GM12801 (cell line): ENCODE results near the gene TAF1C.

Source experiments
- TF ChIP-seq, protein P1 (sequence below): IDR thresholded peaks from one replicate; pipeline ENCODE4 v1.5.1; 2011; ENCODE audit warnings: control low read depth; ENCODE audit not compliant: insufficient read length; ENCODE audit errors: extremely low read depth

Gene TAF1C, protein sequence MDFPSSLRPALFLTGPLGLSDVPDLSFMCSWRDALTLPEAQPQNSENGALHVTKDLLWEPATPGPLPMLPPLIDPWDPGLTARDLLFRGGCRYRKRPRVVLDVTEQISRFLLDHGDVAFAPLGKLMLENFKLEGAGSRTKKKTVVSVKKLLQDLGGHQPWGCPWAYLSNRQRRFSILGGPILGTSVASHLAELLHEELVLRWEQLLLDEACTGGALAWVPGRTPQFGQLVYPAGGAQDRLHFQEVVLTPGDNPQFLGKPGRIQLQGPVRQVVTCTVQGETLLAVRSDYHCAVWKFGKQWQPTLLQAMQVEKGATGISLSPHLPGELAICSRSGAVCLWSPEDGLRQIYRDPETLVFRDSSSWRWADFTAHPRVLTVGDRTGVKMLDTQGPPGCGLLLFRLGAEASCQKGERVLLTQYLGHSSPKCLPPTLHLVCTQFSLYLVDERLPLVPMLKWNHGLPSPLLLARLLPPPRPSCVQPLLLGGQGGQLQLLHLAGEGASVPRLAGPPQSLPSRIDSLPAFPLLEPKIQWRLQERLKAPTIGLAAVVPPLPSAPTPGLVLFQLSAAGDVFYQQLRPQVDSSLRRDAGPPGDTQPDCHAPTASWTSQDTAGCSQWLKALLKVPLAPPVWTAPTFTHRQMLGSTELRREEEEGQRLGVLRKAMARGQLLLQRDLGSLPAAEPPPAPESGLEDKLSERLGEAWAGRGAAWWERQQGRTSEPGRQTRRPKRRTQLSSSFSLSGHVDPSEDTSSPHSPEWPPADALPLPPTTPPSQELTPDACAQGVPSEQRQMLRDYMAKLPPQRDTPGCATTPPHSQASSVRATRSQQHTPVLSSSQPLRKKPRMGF

DNA sequence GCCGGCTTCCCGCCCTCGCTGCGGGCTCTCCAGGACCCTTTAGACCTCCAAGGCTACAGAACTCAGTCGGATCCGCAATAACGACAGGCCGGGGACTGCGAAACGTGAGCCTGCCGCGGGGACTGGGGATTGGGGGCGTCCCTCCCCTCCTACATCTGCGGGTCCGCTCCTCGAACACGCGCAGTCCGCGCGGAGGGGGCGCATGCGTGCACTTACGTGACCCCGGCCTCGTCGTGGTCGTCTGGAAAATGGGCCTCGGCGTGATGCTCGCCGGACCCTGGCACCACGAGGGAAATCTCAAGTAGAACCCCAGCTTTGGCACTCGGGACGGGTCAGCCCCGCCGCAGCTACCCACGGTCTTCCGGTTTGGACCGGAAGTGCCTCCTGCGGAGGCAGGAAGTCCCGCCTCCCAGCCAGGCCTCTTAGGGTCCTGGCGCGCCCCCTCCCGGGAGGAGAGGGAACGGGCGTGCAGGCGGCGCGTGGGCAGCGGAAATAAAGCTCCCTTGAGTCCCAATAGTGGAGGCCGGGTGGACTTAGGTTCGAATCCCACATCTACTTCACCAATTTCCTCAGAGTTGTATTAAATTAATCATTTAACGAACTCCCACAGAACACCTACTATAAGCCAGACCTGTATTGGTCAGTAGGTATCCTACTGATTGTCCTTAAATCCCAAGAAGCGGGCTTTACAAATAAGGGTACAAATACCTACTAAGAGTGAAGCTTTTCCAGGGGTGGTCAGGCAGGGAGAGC is at the start of gene TAF1C:
TAF1C (minus strand) TSS at position 373 of the 753 bp plus-strand sequence. CDS start 2,069 bp downstream, outside the sequence.
- TF ChIP-seq, protein P1, sequence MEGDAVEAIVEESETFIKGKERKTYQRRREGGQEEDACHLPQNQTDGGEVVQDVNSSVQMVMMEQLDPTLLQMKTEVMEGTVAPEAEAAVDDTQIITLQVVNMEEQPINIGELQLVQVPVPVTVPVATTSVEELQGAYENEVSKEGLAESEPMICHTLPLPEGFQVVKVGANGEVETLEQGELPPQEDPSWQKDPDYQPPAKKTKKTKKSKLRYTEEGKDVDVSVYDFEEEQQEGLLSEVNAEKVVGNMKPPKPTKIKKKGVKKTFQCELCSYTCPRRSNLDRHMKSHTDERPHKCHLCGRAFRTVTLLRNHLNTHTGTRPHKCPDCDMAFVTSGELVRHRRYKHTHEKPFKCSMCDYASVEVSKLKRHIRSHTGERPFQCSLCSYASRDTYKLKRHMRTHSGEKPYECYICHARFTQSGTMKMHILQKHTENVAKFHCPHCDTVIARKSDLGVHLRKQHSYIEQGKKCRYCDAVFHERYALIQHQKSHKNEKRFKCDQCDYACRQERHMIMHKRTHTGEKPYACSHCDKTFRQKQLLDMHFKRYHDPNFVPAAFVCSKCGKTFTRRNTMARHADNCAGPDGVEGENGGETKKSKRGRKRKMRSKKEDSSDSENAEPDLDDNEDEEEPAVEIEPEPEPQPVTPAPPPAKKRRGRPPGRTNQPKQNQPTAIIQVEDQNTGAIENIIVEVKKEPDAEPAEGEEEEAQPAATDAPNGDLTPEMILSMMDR = no peak

DNA sequence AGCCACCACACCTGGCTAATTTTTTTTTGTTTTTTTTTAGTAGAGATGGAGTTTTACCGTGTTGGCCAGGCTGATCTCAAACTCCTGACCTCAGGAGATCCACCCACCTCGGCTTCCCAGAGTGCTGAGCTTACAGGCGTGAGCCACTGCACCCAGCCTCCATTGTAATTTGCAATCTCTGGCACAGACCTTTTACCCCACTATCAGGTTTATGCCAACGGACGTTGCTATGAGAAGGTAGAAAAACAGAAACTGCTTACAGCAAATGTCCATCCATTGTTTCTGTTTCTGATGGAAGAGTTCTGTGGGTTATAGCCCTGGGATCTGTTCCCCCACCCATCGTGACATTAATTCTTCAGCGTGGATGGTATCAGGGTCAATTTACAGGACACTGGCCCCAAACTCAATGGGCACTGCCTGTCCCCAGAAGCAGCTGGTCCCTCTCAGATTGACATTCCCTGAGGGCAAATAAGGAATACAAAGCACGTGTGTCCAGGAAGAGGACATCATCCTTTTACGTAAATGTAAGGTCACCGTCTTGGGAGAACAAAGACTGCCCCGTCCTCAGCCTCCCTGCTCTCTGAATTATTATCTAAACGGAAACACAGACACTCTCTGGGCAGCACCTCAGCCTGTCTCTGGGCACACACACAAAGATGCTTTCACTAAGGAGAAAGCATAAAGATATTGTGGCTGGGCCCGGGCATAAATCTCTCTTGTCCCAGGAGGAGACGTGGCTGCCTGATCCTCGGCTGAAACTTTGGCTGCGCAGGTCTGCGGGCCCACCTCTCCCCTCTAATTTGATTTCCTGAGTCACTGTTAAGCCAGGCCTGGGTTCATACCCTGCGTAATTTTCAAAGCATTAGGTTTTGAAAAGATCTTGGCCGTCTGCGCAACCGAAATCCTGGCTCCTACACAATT is 47.7 kb upstream of the TAF1C start:
- TF ChIP-seq, protein P1 = no peak

DNA sequence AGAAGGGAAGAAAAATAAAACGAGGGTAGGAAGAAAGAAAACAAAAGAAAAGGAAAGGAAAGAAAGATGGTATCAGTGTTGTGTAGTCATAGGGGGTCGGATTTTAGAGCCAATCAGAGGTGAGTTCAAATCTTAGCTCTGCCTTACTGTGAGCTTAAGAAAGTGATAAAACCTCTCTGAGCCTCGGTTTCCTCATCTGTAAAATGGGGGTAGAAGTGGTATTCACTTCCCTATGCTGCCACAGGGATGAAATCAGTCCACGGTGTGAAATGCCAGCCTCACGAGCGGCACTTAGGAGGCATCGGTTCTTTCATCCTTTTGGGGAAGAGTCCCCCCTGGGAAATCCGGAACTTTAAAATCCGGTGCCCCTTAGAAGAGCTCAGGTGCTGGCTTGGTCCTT is 46.9 kb upstream of the TAF1C start:
- TF ChIP-seq, protein P1 = no peak

DNA sequence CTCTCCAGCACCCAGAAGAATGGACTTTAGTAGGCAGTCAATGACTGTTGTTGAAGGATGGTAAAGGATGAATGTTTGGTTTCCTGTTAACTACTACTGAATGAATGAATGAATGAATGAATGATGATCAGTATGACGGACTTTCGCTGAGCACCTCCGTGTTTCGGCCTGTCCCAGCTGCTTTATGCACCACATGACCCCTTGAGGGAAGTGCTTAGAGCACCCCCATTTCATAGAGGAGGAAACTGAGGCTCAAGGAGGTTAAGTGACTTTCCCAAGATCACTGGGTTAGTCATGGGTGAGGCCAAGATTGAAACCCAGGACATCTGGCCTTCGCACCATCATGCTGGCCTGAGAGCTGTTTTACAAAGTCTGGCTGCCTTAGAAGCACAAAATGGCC is 46.1 kb upstream of the TAF1C start:
- TF ChIP-seq, protein P1 = no peak

DNA sequence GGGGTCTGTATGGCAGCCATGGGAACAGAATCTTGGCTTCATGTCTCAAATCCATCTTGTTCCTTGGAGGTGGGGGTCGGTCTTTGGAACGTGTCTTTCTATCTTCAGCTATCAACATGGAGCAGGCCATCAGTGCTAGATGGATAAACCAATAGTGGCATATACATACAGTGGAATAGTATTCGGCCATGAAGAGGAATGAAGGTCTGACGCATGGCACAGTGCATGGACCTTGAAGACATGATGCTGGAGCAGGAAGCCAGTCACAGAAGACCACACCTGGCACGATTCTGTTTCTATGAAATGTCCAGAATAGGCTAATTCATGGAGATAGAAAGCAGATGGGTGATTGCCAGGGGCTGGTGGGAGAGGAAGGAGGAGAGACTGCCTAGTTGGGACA is 45.2 kb upstream of the TAF1C start:
- TF ChIP-seq, protein P1 = no peak

DNA sequence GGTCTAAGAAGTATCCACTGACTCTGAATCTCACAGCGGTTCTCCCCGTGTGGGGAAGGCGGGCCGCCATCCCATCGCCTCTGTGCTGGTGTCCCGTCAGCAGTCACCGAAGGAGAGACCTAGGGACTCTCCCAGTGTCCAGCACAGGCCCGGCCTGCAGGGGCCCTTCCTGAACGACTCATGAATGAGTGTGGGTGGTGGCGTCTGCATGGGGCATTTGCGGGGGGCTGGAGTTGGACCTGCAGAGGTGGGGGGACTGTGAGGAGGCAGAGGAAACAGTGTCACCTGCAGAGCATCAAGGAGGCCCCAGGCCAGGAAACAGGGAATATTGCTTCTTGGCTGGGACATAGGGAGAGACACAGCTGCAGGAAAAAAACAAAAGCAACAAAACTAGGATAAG is 42.6 kb upstream of the TAF1C start:
- TF ChIP-seq, protein P1 = no peak
